Measurements from ENCODE around the gene MFGE8.

The MFGE8 gene

DNA sequence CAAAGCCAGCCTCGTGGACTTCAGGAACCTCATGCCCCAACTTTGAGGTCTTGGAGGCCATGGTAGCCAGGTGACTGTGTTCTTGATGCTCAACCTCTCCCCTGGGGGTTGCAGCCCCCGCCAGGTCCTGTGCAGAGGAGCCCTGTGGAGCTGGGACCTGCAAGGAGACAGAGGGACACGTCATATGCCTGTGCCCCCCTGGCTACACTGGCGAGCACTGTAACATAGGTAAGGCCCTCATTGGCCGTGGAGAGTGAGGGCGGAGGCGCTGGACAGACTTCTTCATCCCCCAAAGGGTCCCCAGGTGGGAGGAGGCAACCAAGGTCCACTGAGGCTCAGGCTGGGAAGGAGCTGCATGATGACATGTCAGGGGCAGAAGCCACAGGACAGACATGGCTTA lies 53.0 kb downstream of the MFGE8 start:
- Histone ChIP-seq H3K4me2 (no peak overlapping the region), H3K4me3 (no peak overlapping the region), H4K20me1 (no peaks in the 10 kb centered on the region), H3K27ac (no peak overlapping the region), H3K36me3 (no peaks in the 10 kb centered on the region), H3K4me1 (peaks cover 0 to 15% (median 8%) of the 10 kb centered on the region in 10 experiments; a peak in 12 of 20 replicates), H3K9ac (no peak overlapping the region), H3K9me3 (replicated peaks in 1 of 11) (peaks cover 7 to 14% (median 12%) of the 10 kb centered on the region in 11 experiments; a peak in 21 of 22 replicates), H3K27me3 (no peaks in the 10 kb centered on the region)
- no peak for TF ChIP-seq Cebpa-rat (IDR thresholded peaks at IDR 0.05)

DNA sequence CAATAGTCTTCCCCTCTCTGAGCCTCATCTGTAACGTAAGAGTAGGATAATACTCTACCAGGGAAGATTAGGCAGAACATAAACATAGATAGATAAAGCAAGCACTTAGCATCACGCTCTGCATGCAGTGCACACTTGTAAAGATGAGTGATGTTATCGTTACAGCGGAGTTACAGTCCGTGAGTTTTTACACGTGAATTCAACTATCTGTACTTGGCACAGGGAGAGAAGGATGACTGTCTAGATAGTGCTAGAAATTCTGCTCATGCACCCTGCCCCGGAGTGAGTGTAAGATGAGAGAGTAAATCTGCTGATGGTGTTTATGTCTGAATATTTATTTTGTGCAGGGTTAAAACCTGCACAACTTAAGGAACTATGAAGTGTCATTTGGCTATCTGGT lies 53.6 kb downstream of the MFGE8 start:
- Histone ChIP-seq H3K27me3 (no peaks in the 10 kb centered on the region), H3K4me1 (peaks cover 0 to 15% (median 8%) of the 10 kb centered on the region in 10 experiments; a peak in 12 of 20 replicates), H3K4me3 (no peak overlapping the region), H3K4me2 (no peak overlapping the region), H3K9me3 (replicated peaks in 1 of 11) (peaks cover 13 to 21% (median 18%) of the 10 kb centered on the region in 11 experiments), H3K36me3 (no peaks in the 10 kb centered on the region), H4K20me1 (no peaks in the 10 kb centered on the region), H3K27ac (no peak overlapping the region), H3K9ac (no peak overlapping the region)
- no peak for TF ChIP-seq Cebpa-rat (IDR thresholded peaks at IDR 0.05)

DNA sequence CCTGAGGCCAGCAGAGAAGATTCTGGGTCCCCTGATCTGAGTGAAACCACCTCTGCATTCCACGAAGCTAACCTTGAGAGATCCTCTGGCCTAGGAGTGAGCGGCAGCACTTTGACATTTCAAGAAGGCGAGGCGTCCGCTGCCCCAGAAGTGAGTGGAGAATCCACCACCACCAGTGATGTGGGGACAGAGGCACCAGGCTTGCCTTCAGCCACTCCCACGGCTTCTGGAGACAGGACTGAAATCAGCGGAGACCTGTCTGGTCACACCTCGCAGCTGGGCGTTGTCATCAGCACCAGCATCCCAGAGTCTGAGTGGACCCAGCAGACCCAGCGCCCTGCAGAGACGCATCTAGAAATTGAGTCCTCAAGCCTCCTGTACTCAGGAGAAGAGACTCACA lies 54.2 kb downstream of the MFGE8 start:
- Histone ChIP-seq H3K9me3 (replicated peaks in 1 of 11) (peaks cover 20 to 27% (median 24%) of the 10 kb centered on the region in 11 experiments), H3K9ac (no peak overlapping the region), H3K4me1 (peaks cover 0 to 15% (median 8%) of the 10 kb centered on the region in 10 experiments; a peak in 12 of 20 replicates), H3K36me3 (no peaks in the 10 kb centered on the region), H4K20me1 (no peaks in the 10 kb centered on the region), H3K27me3 (no peaks in the 10 kb centered on the region), H3K27ac (no peak overlapping the region), H3K4me2 (no peak overlapping the region), H3K4me3 (no peak overlapping the region)
- TF ChIP-seq Cebpa-rat (IDR thresholded peaks at IDR 0.05), result no peak

DNA sequence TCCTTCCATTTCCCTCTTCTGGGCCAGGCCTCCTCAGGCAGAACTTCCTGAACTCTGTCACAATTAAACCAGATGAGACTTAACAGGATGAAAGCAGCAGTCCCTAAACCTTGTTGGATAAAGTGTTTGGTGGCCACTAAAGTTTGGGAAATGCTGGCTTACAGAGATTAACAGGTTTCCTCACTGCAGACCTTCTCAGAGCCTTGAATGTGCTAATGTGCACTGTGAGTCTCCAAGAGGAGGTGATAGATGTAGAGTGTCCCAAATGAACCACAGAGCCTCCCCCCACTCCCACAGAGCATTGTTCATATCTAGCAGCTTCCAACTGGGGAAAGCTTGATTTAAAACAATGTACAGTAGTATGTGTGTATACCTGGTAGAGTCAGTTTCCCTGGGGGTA lies 60.7 kb downstream of the MFGE8 start:
- no peak overlapping the region for H3K27ac ChIP-seq
- no peaks in the 10 kb centered on the region for H4K20me1 ChIP-seq
- no peak overlapping the region for H3K9ac ChIP-seq
- H3K4me3 ChIP-seq, result no peak overlapping the region
- no peaks in the 10 kb centered on the region for H3K27me3 ChIP-seq
- H3K36me3 ChIP-seq, result no peaks in the 10 kb centered on the region
- no peak overlapping the region for H3K4me2 ChIP-seq
- no peak for TF ChIP-seq Cebpa-rat (IDR thresholded peaks at IDR 0.05)
- no peaks in the 10 kb centered on the region for H3K4me1 ChIP-seq
- H3K9me3 ChIP-seq (replicated peaks in 1 of 11), result peaks cover 20 to 28% (median 24%) of the 10 kb centered on the region in 11 experiments

DNA sequence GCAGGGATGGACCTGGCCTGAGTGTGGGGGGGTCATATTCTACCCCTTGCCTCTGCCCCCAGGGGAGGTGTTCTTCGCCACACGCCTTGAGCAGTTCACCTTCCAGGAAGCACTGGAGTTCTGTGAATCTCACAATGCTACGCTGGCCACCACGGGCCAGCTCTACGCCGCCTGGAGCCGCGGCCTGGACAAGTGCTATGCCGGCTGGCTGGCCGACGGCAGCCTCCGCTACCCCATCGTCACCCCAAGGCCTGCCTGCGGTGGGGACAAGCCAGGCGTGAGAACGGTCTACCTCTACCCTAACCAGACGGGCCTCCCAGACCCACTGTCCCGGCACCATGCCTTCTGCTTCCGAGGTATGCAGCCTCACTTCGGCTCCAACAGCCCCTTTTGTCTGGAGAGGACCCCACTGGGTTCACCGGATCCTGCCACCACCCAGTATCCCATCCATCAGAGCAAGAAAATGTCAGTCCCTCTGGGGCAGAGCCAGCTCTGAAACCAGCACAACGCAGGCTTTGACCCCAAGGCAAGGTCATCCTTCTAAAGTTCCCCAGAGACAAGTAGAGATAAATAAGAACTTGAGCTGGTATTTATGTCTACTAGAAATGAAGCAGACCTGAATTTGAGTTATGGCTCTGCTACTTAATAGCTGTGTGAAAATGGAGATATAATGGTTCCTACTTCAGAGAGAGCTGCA lies 63.7 kb downstream of the MFGE8 start:
- Histone ChIP-seq H3K4me3 (no peak overlapping the region), H3K27me3 (no peaks in the 10 kb centered on the region), H3K27ac (no peak overlapping the region), H3K4me1 (no peaks in the 10 kb centered on the region), H4K20me1 (no peaks in the 10 kb centered on the region), H3K4me2 (no peak overlapping the region), H3K9me3 (replicated peaks in 1 of 11) (peaks cover 5 to 10% (median 8%) of the 10 kb centered on the region in 11 experiments; a peak in 21 of 22 replicates), H3K36me3 (no peaks in the 10 kb centered on the region), H3K9ac (no peak overlapping the region)
- no peak for TF ChIP-seq Cebpa-rat (IDR thresholded peaks at IDR 0.05)

All from BLaER1 treated with 17β-estradiol and CSF1 and Interleukin-3, amounts not matched to agents 10 nM and 100 nM (cell line).